Type B pancreatic cell (in vitro differentiated cells): ENCODE data around the gene CDV3. TPM values are rescaled to one million over a fixed set of nuclear protein-coding genes. Genes with fewer than 3 reads are reported as not detected.

Experiments used
- DNase-seq: peaks from one replicate; pipeline ENCODE4 v3.0.0; 2021; ENCODE audit warnings: mixed read lengths; ENCODE audit not compliant: unreplicated experiment; ENCODE audit errors: extremely low spot score
- H3K27ac Mint-ChIP-seq: 2 replicates; pipeline ENCODE4 v1.8.0; 2021; ENCODE audit warnings: mild to moderate bottlenecking, mixed read lengths
- H3K27me3 Mint-ChIP-seq: 2 replicates; pipeline ENCODE4 v1.8.0; 2021; ENCODE audit warnings: mixed read lengths
- H3K36me3 Mint-ChIP-seq: 2 replicates; pipeline ENCODE4 v1.8.0; 2021; ENCODE audit warnings: mixed read lengths
- H3K4me1 Mint-ChIP-seq: one replicate; pipeline ENCODE4 v1.8.0; 2021; ENCODE audit warnings: mixed read lengths; ENCODE audit not compliant: unreplicated experiment
- H3K4me3 Mint-ChIP-seq: 2 replicates; pipeline ENCODE4 v1.8.0; 2021; ENCODE audit warnings: mild to moderate bottlenecking, mixed read lengths
- H3K9me3 Mint-ChIP-seq: 2 replicates; pipeline ENCODE4 v1.8.0; 2021; ENCODE audit warnings: mixed read lengths
- CTCF ChIP-seq: fragments of 200-600 bp; sonication (generic); conservative IDR thresholded peaks from 2 replicates; pipeline ENCODE4 v1.5.0; 2021; ENCODE audit warnings: antibody characterized with exemption, mild to moderate bottlenecking
- total RNA-seq: library from RNA; stranded (reverse); gene quantifications from 2 replicates; pipeline ENCODE4 v1.2.1, GENCODE V29; 2021; ENCODE audit warnings: low replicate concordance

Gene CDV3
- total RNA-seq, 1 donor from 2014 or later = 162 TPM

GRCh38 chr3:133563186-133563591, 10.3 kb upstream of the CDV3 start:
- TF ChIP-seq CTCF = no peak
- H3K9me3 Mint-ChIP-seq = peaks cover 7% of the 10 kb centered on the region
- no peak overlapping the region for H3K4me3 Mint-ChIP-seq
- no peak overlapping the region for H3K27ac Mint-ChIP-seq
- H3K36me3 Mint-ChIP-seq = no peaks in the 10 kb centered on the region
- H3K4me1 Mint-ChIP-seq = peaks cover 7% of the 10 kb centered on the region
- H3K27me3 Mint-ChIP-seq = peaks cover 6% of the 10 kb centered on the region
- no peak for DNase-seq

- Mint-ChIP-seq H3K27ac (no peak overlapping the region), H3K36me3 (no peaks in the 10 kb centered on the region), H3K4me3 (no peak overlapping the region), H3K27me3 (peaks cover 6% of the 10 kb centered on the region), H3K9me3 (peaks cover under 1% of the 10 kb centered on the region), H3K4me1 (peaks cover 7% of the 10 kb centered on the region)
- no peak for DNase-seq
- TF ChIP-seq CTCF = no peak
These were observed 9.7 kb upstream of the CDV3 start for GRCh38 chr3:133563816-133564215.

GRCh38 chr3:133568294-133569014, 5.0 kb upstream of the CDV3 start:
- no peak overlapping the region for H3K4me3 Mint-ChIP-seq
- H3K9me3 Mint-ChIP-seq = no peaks in the 10 kb centered on the region
- DNase-seq = no peak

GRCh38 chr3:133570139-133570936, 3.1 kb upstream of the CDV3 start:
- Mint-ChIP-seq H3K36me3 (peaks cover 7% of the 10 kb centered on the region), H3K4me1 (peaks cover 18% of the 10 kb centered on the region), H3K27me3 (no peaks in the 10 kb centered on the region), H3K4me3 (peak overlapping the region; percentile 75), H3K27ac (peak overlapping the region; percentile 98), H3K9me3 (no peaks in the 10 kb centered on the region)
- DNase-seq = no peak
- TF ChIP-seq CTCF = no peak

More at GRCh38 chr3:133568294-133569014, 5.0 kb upstream of the CDV3 start:
- H3K36me3 Mint-ChIP-seq = no peaks in the 10 kb centered on the region
- H3K27me3 Mint-ChIP-seq = peaks cover 6% of the 10 kb centered on the region
- TF ChIP-seq CTCF = no peak
- H3K27ac Mint-ChIP-seq = peak overlapping the region; percentile 47
- H3K4me1 Mint-ChIP-seq = peaks cover 22% of the 10 kb centered on the region

GRCh38 chr3:133570937-133571320, 2.6 kb upstream of the CDV3 start:
- no peak for TF ChIP-seq CTCF
- Mint-ChIP-seq H3K4me1 (peaks cover 22% of the 10 kb centered on the region), H3K9me3 (no peaks in the 10 kb centered on the region), H3K4me3 (peak overlapping the region; percentile 75), H3K27me3 (no peaks in the 10 kb centered on the region), H3K36me3 (peaks cover 10% of the 10 kb centered on the region), H3K27ac (peak overlapping the region; percentile 98)
- no peak for DNase-seq
